LHCN-M2 (cell line): ENCODE results near the gene ADGRA3. TPM values are rescaled to one million over a fixed set of nuclear protein-coding genes. Genes with fewer than 3 reads are reported as not detected.
"Not testable (repeated sequence)": the region's sequence is repeated elsewhere in the genome, so short reads cannot be mapped to it uniquely, and the experiment has no call there.

ENCODE experiments used
- DNase-seq: peaks from one replicate; pipeline ENCODE4 v3.0.0-alpha.2; 2012; ENCODE audit warnings: low read depth
- total RNA-seq: library from RNA; depleted of rRNA; stranded (reverse); fragments of >200 nt; gene quantifications from 2 replicates; pipeline ENCODE4 v1.2.3, GENCODE V29; 2014

Gene ADGRA3
- total RNA-seq, 1 experiment from 2014 or later = 29.2 TPM

DNA sequence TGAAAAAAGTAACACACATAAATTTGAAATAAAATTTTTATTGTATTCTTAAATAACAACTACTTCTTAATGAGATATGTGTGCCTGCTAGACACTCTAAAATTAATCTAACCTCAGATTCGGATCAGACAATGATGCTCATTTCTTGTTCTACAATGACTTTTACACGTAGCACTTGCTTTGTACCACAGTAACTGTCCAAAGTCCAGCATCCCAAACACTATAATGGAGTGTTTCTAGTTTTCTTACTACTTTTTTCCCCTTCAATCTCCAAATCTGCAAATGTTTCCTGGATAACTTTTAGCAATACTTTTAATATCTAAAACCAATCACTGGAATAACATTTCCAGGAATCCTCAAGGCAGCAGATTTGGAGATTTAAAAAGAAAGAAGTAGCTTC, 75.9 kb downstream of the ADGRA3 start:
- DNase-seq = no peak

DNA sequence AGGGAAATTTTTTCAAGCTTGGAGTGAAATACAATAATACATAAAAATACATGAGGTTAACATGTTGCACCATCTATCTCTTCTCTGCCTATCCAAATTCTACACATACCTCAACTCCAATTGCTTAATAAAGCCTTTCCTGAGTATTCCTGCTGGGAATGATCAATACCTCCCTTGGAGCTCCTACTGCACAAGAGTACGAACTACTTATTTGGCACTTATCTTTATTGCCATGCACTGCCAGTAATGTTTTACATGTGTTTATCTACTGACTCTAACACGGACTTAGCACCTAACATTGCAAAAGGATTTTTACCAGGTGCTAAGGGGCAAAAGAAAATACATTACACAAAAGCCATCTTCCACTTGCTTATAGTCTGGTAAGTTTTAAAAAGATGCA, 80.2 kb downstream of the ADGRA3 start:
- DNase-seq = no peak

- DNase-seq = peak; percentile 55
Observed at GRCh38 chr4:22434895-22435294, 81.0 kb downstream of the ADGRA3 start.

DNA sequence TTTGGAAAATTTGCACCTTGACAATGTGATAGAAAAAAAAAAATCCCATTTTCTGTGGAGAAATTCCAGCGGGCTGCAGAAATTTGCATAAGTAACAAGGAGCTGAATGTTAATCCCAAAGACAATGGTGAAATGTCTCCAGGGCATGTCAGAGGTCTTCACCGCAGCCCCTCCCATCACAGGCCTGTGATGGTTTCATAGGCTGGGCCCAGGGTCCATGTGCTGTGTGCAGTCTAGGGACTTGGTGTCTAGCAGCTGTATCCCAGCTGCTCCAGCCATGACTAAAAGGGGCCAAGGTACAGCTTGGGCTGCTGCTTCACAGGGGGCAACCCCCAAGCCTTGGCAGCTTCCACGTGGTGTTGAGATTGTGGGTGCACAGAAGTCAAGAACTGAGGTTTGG, 85.2 kb downstream of the ADGRA3 start:
- DNase-seq = no peak

- DNase-seq = no peak
Observed at GRCh38 chr4:22428441-22428840, 87.4 kb downstream of the ADGRA3 start.

- DNase-seq = peak; percentile 70
Observed at GRCh38 chr4:22427675-22428074, 88.2 kb downstream of the ADGRA3 start.

GRCh38 chr4:22420291-22420690, 95.6 kb downstream of the ADGRA3 start:
- no peak for DNase-seq

DNA sequence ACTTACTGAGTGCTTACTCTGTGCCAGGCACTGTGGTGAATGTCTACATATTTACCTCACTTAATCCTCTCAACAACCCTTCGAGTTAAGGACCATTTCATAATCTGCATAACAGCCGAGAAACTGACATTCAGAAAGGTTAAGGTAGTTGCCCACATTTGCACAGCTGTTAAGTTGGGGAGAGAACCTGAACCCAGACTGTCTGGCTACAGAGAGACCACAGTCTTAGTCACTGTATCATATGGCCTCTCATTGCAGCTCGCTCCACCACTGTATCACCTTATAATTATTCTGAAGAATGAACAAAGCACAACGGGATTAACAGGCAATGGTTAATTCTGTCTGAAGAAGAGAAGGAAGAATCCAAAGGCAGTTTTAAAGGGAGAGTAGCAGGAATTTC, 98.5 kb downstream of the ADGRA3 start:
- peak; percentile 66 for DNase-seq

- no peak for DNase-seq
Observed at GRCh38 chr4:22416403-22416802, 99.5 kb downstream of the ADGRA3 start.

- DNase-seq = no peak
Observed at GRCh38 chr4:22414833-22415232, 101.0 kb downstream of the ADGRA3 start.

DNA sequence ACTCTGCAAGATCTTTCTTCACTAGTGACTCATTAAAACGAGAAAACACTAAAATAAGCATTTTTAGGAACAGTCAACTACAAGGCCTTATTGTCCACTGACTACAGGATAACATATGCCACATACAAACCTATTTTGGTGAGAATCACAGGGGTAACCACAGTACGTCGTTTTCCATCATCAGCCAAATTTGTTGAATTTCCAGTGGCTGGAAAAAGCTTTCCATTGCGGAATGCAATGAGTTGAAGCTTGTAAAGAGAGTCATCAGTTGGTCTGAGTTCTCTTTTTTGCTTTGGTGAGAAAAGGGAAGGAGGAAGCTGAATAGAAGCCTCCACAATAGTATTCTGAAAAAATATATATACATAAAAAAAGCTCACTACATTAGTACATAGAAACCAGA, 102.4 kb downstream of the ADGRA3 start:
- DNase-seq = no peak

DNA sequence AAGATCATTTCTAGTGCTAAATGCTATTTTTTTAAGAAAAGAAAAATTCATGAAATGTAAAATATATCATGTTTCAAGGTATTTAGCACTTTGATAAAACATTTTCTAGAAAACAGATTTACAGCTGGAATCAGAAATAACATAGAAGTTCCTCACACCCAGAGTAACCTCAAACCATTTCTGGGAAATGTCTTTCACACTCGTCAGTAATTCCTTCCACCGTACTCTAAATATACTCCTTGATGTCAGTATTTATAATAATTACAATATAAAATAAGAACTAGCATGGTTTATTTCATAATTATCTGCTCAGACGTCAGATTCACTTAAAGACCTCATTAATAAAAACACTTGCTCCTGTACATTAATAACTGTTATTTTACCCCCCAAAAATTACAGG, 103.9 kb downstream of the ADGRA3 start:
- DNase-seq = no peak

GRCh38 chr4:22410645-22411247, 105.1 kb downstream of the ADGRA3 start:
- DNase-seq = no peak

DNA sequence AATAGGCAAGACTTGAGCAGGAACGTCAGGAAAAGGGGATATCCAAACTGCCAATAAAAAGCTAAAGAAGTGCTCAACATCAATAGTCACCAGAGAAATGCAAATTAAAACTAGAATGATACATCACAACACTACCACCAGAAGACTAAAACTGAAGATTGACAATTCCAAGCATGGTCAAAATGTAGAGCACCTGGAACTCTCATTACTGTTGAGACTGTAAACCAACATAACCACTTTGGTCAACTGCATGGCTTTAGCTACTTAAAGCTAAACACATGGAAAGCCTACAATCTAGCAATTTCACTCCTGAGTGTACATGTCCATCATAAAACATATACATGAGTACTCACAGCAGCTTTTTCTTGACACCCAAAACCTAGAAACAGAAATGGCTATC, 107.4 kb downstream of the ADGRA3 start:
- no peak for DNase-seq

DNA sequence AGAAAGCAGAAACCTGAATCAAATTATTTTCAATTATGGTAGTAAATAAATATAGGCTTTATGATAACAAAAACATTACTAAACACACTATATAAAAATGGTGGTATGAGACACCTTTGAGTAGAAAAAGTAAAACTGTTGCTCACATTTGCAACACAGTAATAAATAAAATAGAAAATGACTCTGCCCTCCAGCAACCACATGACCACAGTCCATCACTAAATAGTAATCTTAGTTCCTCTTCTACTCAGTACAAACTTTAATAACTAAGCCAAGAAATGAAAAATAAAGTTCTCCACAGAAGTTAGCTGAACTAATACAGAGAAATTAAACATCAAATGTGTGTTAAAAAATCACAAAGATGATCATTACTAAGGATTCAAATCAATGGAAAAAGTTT, 108.5 kb downstream of the ADGRA3 start:
- no peak for DNase-seq

DNA sequence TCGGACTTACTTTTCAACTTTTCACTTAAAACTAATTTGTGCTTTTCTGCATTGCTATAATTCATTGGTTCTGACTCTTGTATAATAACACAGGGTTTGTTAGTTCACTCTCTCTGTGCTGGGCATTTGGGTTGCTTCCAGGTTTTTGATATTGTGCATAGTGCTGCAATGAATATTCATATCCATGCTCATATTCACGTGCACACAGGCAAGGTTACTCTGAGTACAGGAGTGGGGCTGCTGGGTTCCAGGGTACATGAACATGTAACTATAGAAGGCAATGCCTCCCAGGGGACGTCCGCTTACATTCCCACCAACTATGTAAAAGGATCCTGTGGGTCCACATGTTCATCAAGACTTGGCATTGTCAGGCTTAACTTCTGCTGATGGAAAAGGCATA, 117.2 kb downstream of the ADGRA3 start:
- no peak for DNase-seq

DNA sequence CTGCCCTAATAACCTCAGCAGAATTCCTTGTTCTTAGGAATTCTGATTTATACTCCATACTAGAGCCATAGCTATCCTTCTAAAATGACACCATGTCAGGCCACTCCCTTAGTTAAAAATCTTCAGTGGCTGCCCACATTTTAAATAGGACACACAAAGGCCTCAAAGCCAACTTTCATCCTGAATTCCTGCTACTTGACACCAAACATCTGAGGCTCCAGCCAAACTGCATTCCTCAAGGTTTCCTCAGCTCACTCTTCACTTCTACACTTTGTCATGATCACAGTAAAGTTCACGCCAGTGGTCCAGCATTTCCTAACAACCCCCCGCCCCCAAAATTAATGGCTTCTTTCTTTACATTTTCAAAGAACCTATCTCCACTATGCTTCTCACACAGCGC, 124.3 kb downstream of the ADGRA3 start:
- DNase-seq = peak; percentile 28

DNA sequence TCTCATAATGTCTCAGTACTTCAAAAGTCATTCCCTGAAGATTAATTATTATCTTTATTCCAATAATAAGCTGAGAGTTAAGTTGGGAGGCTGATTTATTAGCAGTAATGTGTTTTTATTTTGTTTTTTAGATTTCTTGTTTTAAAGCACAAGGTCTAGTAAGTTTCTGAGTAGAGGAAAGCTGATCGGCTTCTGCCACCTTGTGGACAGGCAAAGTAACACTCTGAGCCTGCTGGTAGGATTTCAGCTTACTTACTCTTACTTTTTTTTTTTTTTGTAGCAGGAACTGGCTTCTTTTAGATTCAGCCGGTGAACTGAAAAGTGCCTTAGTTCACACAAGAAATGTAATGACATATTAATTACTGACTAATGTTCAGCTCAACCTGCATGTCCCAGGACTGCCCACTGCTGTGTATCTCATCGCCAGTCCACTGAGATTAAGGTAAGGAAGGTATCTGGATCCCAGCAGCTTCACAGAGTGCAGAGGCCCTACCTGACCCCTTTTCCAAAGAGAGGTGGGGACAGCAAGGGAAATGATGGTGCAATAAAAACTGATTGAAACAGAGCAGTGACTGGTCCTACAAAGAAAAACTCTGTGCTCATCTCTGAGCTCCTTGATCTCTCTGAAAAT, 126.5 kb downstream of the ADGRA3 start:
- DNase-seq = peak; percentile 72

DNA sequence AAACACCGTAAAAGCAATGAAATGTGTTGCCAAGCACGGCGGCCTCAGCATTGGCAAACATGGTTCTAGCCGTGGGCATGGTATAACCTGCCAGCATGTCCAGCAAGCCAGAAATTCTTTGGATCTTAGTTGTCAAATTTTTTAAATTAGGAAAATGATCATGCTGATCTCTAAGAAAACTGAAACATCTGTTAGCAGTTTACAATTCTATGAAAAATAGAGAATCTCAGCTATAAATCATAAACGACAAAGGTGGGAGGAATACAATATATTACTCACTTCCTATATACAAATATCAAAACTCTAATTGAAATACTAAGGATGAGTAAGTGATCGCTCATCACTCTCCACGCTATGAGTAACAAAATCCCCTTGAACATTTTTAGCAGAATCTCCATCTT, 130.3 kb downstream of the ADGRA3 start:
- peak; percentile 79 for DNase-seq

DNA sequence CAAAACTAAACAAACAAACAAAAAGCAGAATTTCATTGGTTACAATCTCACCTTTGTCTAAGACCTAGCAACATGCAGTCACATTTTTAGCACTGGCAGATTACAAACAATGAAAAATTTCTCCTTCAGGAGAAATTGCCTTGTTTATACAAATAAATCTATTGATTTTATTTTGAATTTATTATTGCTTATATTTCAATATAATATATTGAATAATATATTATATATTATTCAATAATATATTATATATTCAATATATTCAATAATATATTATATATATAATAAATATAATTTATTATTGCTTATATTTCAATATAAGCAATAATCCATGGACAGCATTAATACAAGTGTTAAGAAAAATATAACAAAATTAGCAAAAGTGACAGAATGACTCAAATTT, 131.7 kb downstream of the ADGRA3 start:
- no peak for DNase-seq

GRCh38 chr4:22382216-22382615, 133.7 kb downstream of the ADGRA3 start:
- DNase-seq = not testable (repeated sequence)

DNA sequence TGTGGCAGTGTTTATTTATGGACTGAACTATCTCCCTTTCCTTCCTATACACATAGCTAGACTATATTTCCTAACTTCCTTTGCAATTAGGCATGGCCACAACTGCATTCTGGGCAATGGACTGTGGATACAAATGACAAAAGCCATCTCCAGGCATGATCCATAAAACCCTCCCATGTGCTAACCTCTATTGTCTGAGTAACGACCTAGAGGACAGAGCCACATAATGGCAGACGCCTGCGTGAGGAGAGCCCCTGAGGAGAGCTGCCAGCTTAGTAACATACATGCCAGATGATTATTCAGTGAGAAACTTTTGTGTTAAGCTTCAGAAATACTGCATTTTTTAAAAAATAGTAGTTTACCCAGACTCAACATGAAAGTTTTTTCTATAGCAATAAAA, 142.9 kb downstream of the ADGRA3 start:
- DNase-seq = no peak

DNA sequence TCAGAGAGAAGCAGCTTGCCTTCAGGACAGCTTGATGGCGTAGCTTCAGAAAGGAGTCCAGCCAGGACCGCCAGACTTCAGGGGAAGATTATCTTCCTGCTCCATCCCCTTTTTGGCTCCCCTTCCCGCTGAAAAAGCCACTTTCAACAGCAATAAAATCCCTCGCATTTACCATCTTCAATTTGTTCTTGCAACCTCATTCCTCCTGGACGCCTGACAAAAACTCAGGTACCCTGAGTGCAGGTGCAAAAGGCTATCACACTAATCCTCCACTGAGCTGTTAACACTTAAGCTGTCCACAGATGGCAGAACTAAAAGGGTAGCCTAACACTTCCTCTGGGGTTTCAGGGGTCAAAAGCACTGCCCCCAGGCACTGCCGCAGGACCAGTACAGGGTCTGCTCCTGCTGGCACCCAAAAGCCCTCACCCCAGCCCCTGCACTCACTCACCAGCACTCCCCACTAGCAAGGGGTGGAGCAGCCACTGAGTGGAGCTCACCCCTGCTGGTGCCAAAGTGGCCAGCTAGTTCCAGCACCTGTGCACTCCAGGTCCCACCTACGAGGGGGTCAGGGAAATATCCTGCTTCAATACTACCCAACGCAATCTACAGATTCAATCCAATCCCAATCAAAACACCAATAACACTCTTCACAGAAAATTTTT, 145.8 kb downstream of the ADGRA3 start:
- DNase-seq = no peak
